NCI-H524 (cell line): ENCODE results near the gene SMYD3.

Experiments
- DNase-seq, 2 experiments: peaks; one replicate each; lab custom pipeline; 2025; lab: John Stamatoyannopoulos, UW

SMYD3 gene

GRCh38 chr1:246275036-246275435 lies 232.0 kb downstream of the SMYD3 start:
- no peak for DNase-seq

- no peak for DNase-seq
Measured at GRCh38 chr1:246274186-246274585, 232.9 kb downstream of the SMYD3 start.

GRCh38 chr1:246271516-246271915 lies 235.6 kb downstream of the SMYD3 start:
- no peak for DNase-seq

- no peak for DNase-seq
Measured at GRCh38 chr1:246270236-246270635, 236.8 kb downstream of the SMYD3 start.

GRCh38 chr1:246269466-246269865 lies 237.6 kb downstream of the SMYD3 start:
- no peak for DNase-seq

GRCh38 chr1:246267896-246268295 lies 239.2 kb downstream of the SMYD3 start:
- no peak for DNase-seq

GRCh38 chr1:246267426-246267825 lies 239.7 kb downstream of the SMYD3 start:
- DNase-seq: no peak

- DNase-seq: no peak
Measured at GRCh38 chr1:246265481-246265880, 241.6 kb downstream of the SMYD3 start.

- no peak for DNase-seq
Measured at GRCh38 chr1:246262281-246262680, 244.8 kb downstream of the SMYD3 start.

DNA sequence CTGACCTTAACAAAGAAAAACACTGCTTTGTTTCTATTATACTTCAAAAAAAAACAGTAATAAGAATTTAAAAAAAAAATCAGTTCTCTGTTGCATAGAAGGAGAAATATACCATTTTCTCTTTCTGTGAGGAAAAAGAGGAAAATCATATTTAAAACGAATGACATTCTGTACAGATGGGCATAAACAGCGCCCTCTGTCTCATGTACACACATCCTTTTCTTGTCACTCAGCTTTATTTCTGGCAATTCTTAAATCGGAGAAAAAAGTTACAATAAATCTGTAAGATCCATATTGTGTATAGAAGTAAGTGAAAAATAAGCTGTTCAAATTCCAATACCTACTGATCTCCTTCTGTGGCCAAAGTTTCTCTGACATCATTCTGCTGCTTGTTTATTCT lies 245.4 kb downstream of the SMYD3 start:
- DNase-seq: no peak

DNA sequence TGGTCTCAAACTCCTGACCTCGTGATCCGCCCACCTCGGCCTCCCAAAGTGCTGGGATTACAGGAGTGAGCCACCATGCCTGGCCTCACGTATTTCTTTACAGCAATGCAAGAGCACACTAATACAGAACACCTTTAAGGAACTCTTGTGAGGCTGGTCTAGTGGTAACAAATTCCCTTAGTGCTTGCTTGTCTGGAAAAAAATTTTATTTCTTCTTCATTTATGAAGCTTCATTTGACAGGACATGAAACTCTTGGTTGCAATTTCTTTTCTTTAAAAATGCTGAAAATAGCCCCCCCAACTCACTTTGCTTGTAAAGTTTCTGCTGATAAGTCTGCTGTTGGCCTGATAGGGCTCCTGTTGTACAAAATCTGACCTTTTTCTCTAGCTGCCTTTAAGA lies 248.8 kb downstream of the SMYD3 start:
- no peak for DNase-seq

- DNase-seq: no peak
Measured at GRCh38 chr1:246255773-246256172, 251.3 kb downstream of the SMYD3 start.

GRCh38 chr1:246254854-246255253 lies 252.2 kb downstream of the SMYD3 start:
- no peak for DNase-seq

DNA sequence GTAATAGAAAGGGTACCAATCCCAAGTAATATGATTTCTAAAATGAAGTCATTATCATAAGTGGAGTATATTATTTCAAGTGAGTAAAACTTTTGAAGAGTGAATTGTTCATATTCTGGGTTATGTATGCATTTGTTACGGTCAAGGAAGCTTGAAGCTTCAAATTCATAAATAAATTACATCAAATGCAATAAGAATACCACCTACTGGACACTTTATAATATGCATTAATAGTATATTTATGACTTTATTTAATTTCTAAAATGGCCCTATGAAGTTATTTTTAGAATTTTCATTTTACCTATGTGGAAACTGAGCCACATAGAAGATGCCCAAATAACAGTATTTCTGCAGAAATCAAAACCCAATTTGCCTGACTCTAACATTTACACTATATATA lies 260.6 kb downstream of the SMYD3 start:
- DNase-seq: no peak

- no peak for DNase-seq
Measured at GRCh38 chr1:246245541-246245940, 261.5 kb downstream of the SMYD3 start.

DNA sequence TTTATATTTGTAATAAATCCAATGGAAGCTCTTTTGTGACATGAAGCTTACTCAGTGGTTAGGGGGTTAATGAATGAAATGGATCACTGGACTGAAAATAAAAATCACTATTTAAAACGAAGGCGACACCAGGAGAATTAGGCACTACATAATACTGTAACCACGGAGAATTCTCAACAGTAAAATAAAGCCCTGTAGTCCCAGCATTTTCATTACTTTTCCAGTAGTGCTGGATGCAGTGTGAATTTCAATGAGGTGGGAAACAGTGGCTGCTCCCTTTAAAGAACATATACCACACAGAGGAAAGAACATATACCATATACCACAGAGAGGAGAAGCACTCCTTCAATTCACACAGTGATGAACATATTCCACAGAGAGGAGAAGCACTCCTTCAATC lies 275.0 kb downstream of the SMYD3 start:
- no peak for DNase-seq

- DNase-seq: no peak
Measured at GRCh38 chr1:246226041-246226440, 281.0 kb downstream of the SMYD3 start.

- no peak for DNase-seq
Measured at GRCh38 chr1:246221485-246222255, 285.4 kb downstream of the SMYD3 start.

DNA sequence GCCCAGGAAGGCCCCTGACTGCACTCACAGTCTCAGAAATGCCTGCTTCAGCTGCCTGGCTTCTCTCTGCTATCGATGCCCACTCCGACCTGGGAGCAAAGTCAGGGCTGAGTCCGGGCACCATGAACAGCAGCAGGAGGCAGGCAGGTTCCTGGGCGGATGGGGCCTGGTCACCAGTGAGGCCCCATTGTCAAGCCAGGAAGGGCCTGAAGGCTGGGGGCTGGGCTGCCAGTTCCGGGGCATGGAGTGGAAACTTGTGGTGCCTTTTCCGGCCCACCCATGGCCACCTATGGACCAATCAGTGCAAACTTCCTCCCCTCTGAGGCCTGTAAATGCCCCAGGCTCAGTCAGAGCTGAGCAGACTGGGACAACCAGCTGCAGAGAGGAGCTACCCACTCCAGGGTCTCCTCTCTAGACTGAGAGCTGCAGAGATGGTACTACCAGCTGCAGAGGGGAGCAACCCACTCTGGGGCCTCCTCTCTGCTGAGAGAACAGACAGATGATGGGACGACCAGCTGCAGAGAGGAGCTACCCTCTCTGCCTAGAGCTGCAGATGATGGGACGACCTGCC lies 286.5 kb downstream of the SMYD3 start:
- DNase-seq: no peak

DNA sequence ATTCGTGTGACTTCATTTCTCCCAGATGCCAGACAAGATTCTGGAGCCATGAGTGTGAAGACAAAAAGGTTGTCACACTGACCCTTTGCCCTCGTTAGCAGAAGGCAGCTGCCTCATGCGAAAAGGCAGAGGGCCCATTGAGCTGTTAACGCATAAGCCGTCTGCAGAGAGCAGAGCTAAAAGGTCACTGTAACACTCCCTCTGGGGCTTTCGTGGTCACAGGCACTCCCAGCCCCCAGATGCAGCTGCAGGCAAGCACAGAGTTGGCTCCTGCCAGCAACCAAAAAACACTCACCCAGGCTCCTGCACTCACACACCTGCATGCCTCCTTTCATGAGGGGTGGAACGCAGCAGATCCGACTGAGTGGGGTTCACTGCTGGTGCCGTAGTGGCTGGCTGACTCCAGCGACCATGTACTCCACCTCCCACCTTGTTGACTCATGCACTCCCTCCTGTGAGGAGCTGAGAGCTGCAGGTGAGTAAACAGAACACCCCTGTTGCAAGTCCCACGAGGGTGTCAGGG lies 287.5 kb downstream of the SMYD3 start:
- DNase-seq: no peak

DNA sequence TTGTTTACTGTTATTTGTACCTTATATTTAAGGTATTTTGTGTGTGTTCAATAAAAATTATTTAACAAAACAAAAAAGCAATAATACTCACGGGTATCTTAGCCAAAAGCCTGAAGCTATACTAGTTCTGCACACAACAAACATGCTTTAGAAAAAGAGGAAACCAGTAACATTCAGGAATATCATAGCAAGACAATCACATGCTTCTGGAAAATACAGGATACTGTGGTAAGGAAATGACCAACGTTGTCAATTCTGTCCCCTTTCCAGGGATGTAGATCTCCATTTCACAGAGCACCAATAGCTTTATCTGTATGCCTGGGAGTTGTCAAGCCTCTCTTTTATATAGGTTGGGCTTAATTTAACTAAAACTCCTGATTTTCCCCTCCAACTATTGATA lies 288.4 kb downstream of the SMYD3 start:
- no peak for DNase-seq

- no peak for DNase-seq
Measured at GRCh38 chr1:246216906-246217305, 290.2 kb downstream of the SMYD3 start.

DNA sequence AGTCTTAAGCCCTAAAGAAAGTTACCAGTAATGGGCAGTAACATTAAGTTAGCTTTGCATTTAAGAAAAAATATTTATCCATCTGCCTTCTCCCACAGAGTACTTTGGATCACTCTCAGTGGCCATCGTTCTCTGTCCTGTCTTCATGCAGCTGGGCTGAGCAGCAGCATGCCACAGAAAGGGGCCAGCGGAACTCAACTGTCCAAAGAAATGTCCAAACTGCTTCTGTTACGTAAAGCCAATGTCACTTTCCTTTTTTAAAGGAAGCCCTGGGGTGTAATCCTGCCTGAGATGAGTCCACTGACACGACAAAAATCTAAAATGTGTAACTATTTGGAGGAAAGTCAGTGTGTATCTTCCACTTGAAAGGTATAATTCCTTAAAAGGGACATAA lies 291.6 kb downstream of the SMYD3 start:
- no peak for DNase-seq
